IPS-20b (cell line): ENCODE data around the gene GNPAT.

ENCODE experiments used
- H3K27ac ChIP-seq: one replicate; pipeline ENCODE4 v1.5.1; 2013; ENCODE audit warnings: low read length
- H3K27me3 ChIP-seq: 2 replicates; pipeline ENCODE4 v1.6.1; 2013; ENCODE audit warnings: mild to moderate bottlenecking, low read length, inconsistent platforms; ENCODE audit not compliant: insufficient read depth
- H3K36me3 ChIP-seq: 2 replicates; pipeline ENCODE4 v1.6.1; 2013; ENCODE audit warnings: low read depth, mild to moderate bottlenecking, inconsistent platforms, low read length, moderate library complexity; ENCODE audit not compliant: insufficient read depth
- H3K4me1 ChIP-seq: 2 replicates; pipeline ENCODE4 v1.6.1; 2013; ENCODE audit warnings: mild to moderate bottlenecking, control low read depth, inconsistent platforms, low read length, moderate library complexity; ENCODE audit not compliant: insufficient read depth
- H3K4me3 ChIP-seq: 2 replicates; pipeline ENCODE4 v1.5.1; 2013; ENCODE audit warnings: mild to moderate bottlenecking, low read length, inconsistent platforms
- H3K9ac ChIP-seq: 2 replicates; pipeline ENCODE4 v1.6.1; 2013; ENCODE audit warnings: low read depth, mild to moderate bottlenecking, inconsistent platforms, low read length, moderate library complexity
- H3K9me3 ChIP-seq: 2 replicates; pipeline ENCODE4 v1.6.1; 2013; ENCODE audit warnings: mild to moderate bottlenecking, low read depth, low read length, inconsistent platforms; ENCODE audit not compliant: insufficient read depth

Gene GNPAT

GRCh38 chr1:231301990-231302389, 61.0 kb downstream of the GNPAT start:
- Histone ChIP-seq H3K27ac (no peak overlapping the region), H3K27me3 (no peaks in the 10 kb centered on the region; the same call in 1 of the 2 replicates), H3K36me3 (no peaks in the 10 kb centered on the region), H3K4me1 (no peaks in the 10 kb centered on the region), H3K4me3 (no peak overlapping the region), H3K9ac (no peak overlapping the region), H3K9me3 (no peaks in the 10 kb centered on the region)

GRCh38 chr1:231310391-231310934, 69.5 kb downstream of the GNPAT start:
- no peaks in the 10 kb centered on the region for H3K9me3 ChIP-seq
- H3K9ac ChIP-seq: no peak overlapping the region
- no peaks in the 10 kb centered on the region for H3K36me3 ChIP-seq
- no peaks in the 10 kb centered on the region; the same call in 1 of the 2 replicates for H3K27me3 ChIP-seq
- no peak overlapping the region for H3K27ac ChIP-seq
- no peak overlapping the region for H3K4me3 ChIP-seq
- no peaks in the 10 kb centered on the region for H3K4me1 ChIP-seq

DNA sequence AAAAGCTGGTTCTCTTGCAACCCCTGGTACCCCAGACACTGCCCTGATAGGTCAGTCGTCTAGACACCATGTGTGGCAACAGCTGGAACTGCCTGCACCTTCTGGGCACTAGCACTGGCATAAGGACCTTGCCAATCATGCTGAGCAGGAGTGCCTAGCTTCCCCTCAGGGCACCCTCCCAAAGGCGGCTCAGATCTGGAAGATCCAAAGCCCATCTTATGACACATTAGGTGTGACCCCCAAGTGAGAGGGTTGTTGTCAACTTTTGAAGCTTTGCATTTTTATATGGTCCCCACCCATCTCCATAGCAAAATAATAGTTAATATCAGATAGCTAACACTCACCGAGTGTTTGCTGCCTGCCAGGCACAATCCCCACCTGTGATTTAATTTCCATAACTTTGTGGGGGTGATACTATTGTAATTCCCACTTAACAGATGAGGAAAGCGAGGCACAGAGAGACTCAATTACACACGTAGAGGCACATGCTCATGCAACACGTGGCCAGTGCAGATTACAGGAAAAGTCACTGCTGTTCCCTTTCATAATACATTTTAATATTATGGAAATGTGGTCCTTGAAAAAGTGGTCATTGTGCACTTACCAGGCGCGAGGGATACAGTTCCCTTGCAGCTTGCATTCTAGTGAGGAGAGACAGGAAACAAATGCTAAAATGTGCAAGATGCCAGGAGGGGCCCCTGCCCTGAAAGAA, 70.9 kb downstream of the GNPAT start:
- Histone ChIP-seq H3K9me3 (no peaks in the 10 kb centered on the region), H3K4me1 (no peaks in the 10 kb centered on the region), H3K9ac (no peak overlapping the region), H3K4me3 (no peak overlapping the region), H3K27me3 (no peaks in the 10 kb centered on the region; the same call in 1 of the 2 replicates), H3K27ac (no peak overlapping the region), H3K36me3 (no peaks in the 10 kb centered on the region)

DNA sequence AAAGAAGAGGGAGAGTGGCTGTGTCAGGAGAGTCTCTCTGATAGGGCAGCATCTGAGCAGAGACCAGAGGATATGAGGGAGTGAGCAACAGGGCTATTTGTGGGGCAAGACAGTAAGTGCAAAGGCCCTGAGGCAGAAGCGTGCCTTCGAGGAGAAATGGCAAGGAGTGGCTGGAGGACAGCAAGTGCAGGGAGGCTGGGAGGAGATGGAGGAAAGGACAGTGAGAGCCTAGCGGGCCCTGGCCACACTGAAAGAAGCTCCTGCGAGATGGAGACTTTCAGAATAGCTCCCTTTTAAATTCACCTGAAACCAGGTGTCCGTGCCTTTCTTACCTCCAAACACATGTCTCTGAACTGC, 71.4 kb downstream of the GNPAT start:
- Histone ChIP-seq H3K4me3 (no peak overlapping the region), H3K36me3 (no peaks in the 10 kb centered on the region), H3K4me1 (no peaks in the 10 kb centered on the region), H3K27ac (no peak overlapping the region), H3K9ac (no peak overlapping the region), H3K27me3 (no peaks in the 10 kb centered on the region; the same call in 1 of the 2 replicates), H3K9me3 (no peaks in the 10 kb centered on the region)

- Histone ChIP-seq H3K9me3 (no peaks in the 10 kb centered on the region), H3K27ac (no peak overlapping the region), H3K36me3 (no peaks in the 10 kb centered on the region), H3K27me3 (no peaks in the 10 kb centered on the region; the same call in 1 of the 2 replicates), H3K4me1 (no peaks in the 10 kb centered on the region), H3K4me3 (no peak overlapping the region), H3K9ac (no peak overlapping the region)
Measured at GRCh38 chr1:231313661-231314060, 72.6 kb downstream of the GNPAT start.

- no peaks in the 10 kb centered on the region for H3K36me3 ChIP-seq
- H3K4me1 ChIP-seq: no peaks in the 10 kb centered on the region
- no peaks in the 10 kb centered on the region for H3K9me3 ChIP-seq
Measured at GRCh38 chr1:231315887-231316286, 74.9 kb downstream of the GNPAT start.

GRCh38 chr1:231317306-231318014, 76.4 kb downstream of the GNPAT start:
- Histone ChIP-seq H3K4me3 (no peak overlapping the region), H3K36me3 (no peaks in the 10 kb centered on the region), H3K9ac (no peak overlapping the region), H3K27ac (no peak overlapping the region), H3K4me1 (no peaks in the 10 kb centered on the region), H3K27me3 (no peaks in the 10 kb centered on the region; the same call in 1 of the 2 replicates), H3K9me3 (no peaks in the 10 kb centered on the region)

More at GRCh38 chr1:231315887-231316286, 74.9 kb downstream of the GNPAT start:
- no peak overlapping the region for H3K4me3 ChIP-seq
- H3K9ac ChIP-seq: no peak overlapping the region
- no peaks in the 10 kb centered on the region; the same call in 1 of the 2 replicates for H3K27me3 ChIP-seq
- H3K27ac ChIP-seq: no peak overlapping the region

GRCh38 chr1:231318015-231318355, 77.0 kb downstream of the GNPAT start:
- Histone ChIP-seq H3K9ac (no peak overlapping the region), H3K4me1 (no peaks in the 10 kb centered on the region), H3K27me3 (no peaks in the 10 kb centered on the region), H3K27ac (no peak overlapping the region), H3K9me3 (no peaks in the 10 kb centered on the region), H3K36me3 (no peaks in the 10 kb centered on the region), H3K4me3 (no peak overlapping the region)

- Histone ChIP-seq H3K4me1 (no peaks in the 10 kb centered on the region), H3K36me3 (no peaks in the 10 kb centered on the region), H3K4me3 (no peak overlapping the region), H3K27me3 (no peaks in the 10 kb centered on the region), H3K9me3 (no peaks in the 10 kb centered on the region), H3K9ac (no peak overlapping the region), H3K27ac (no peak overlapping the region)
Measured at GRCh38 chr1:231318568-231318967, 77.6 kb downstream of the GNPAT start.

- no peak overlapping the region for H3K9ac ChIP-seq
Measured at GRCh38 chr1:231319080-231319479, 78.1 kb downstream of the GNPAT start.

GRCh38 chr1:231322880-231323530, 82.0 kb downstream of the GNPAT start:
- no peaks in the 10 kb centered on the region for H3K9me3 ChIP-seq
- H3K4me1 ChIP-seq: no peaks in the 10 kb centered on the region
- H3K27me3 ChIP-seq: no peaks in the 10 kb centered on the region
- H3K9ac ChIP-seq: no peak overlapping the region
- no peak overlapping the region for H3K4me3 ChIP-seq
- no peak overlapping the region for H3K27ac ChIP-seq
- H3K36me3 ChIP-seq: no peaks in the 10 kb centered on the region

More at GRCh38 chr1:231319080-231319479, 78.1 kb downstream of the GNPAT start:
- no peaks in the 10 kb centered on the region for H3K27me3 ChIP-seq
- H3K4me3 ChIP-seq: no peak overlapping the region
- no peaks in the 10 kb centered on the region for H3K9me3 ChIP-seq
- H3K27ac ChIP-seq: no peak overlapping the region
- no peaks in the 10 kb centered on the region for H3K4me1 ChIP-seq
- H3K36me3 ChIP-seq: no peaks in the 10 kb centered on the region
